Posterior vena cava (tissue), 2 donors: ENCODE measurements around the gene POC1B. TPM values are rescaled to one million over a fixed set of nuclear protein-coding genes. Genes with fewer than 3 reads are reported as not detected.
A peak's percentile ranks its signal among the peaks of the same experiment; 100 is the strongest.

Experiments used
- DNase-seq: peaks from one replicate; pipeline ENCODE4 v3.0.0-alpha.2; 2020; ENCODE audit warnings: low spot score
- intact Hi-C, 2 donors: fragments of 100-400 bp; cut with DNase I; formaldehyde crosslinking; loops; one replicate each; pipeline versions ENCODE4 v1.14.1 to v1.14.2; 2022 to 2023
- total RNA-seq, 2 donors: library from RNA; stranded (reverse); fragmentation: NEBNext Ultra II Directional; extraction: Animal tissue kit (Norgen Biotek cat#: 25700); gene quantifications; one replicate each; pipeline ENCODE4 v1.2.1, GENCODE V29; 2021
- donor health status: DM: yes; HTN: yes; CAD: no.
- donor health status: DM: yes; HTN: yes; CAD: no.

The POC1B gene
- total RNA-seq, 2 donors from 2014 or later: 12.3 to 22.1 TPM

- intact Hi-C loops: loop anchor here in 1 of 2 donors (10.0 kb wide), 2 partner anchors 562 to 1392 kb away; no protein-coding TSS in a partner anchor
- DNase-seq: no peak
These were observed 17.2 kb upstream of the POC1B start for GRCh38 chr12:89542912-89543592.

- intact Hi-C loops: loop anchor here in 1 of 2 donors (10.0 kb wide), 2 partner anchors 563 to 1393 kb away; no protein-coding TSS in a partner anchor
- DNase-seq: no peak
These were observed 16.4 kb upstream of the POC1B start for GRCh38 chr12:89542236-89542635.

DNA sequence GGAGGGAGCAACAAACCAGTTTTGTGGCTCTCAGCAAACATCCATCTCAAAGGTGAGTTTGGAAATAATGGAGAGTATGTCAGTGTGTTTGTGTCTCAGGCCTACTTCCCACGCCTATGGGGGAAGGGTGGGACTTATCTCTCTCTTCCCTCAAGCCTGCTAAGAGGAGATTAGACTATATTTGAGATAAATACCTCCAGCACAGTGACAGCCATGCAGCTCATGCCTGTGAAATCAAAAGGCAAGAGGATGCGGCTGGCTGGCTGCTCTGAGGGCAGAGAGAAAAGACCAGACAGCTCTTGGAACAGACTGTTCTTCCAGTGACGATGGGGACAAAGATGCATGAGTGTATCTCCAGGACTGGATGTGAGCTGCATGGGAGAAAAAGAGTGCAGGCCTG lies 14.7 kb upstream of the POC1B start:
- DNase-seq: no peak
- intact Hi-C loops: loop anchor here in 1 of 2 donors (10.0 kb wide), 2 partner anchors 564 to 1394 kb away; no protein-coding TSS in a partner anchor

DNA sequence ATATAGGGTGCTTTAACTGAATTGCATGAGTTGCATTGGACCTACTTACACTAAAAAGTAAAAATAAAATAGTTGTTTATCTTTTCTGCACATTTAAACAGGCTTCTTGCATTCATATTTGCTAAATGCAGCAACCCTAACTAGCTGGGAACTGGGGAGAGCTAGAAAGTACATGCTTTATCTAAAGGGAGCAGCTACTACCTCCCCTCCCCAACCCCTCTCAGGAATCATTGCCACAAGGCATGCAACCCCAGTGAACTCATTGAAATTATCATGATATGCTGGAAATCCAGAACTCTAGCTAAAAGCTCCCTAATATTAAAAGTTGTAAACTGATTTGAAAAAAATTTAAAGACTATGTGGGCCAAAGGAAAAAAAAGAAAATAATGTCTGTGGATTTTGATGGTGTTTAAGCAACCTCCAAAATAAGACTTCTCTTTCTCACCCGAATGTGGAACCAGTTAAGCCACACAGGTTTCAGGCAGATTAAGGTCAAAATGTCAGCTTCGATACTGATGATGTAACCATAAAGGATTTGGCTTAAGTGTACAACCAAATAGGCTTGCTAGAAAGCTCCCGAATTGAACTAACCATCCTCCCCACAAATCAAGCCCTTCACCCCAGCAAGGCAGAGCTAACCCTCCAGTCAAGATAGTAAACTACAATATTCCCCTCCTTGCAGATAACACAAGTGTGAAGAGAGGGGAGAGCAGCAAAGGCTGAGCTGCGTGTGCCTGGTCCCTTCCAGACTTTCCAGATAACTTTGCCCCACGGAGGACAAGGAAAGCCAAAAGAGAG lies 13.8 kb upstream of the POC1B start:
- intact Hi-C loops: loop anchor here in 1 of 2 donors (10.0 kb wide), 2 partner anchors 565 to 1395 kb away; no protein-coding TSS in a partner anchor
- DNase-seq: no peak

DNA sequence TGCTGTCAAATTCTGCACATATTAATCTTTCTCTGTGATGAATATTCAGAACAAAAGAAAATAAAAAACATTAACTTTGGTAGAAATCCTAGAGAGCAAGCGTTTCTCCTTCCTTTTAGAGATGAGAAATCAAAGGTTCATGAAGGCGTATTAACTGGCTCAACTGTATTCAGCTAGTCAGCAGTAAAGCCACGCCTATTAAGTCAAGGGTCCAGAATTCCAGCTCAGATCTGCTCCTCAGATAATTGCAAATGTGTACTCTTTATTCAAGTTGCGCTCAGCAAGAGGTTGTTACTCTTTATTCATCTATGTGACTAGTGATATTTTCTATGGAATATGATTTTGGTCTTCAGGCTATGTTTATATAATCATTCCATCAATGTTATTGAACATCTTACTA lies 13.1 kb upstream of the POC1B start:
- intact Hi-C loops: no loop called here
- DNase-seq: no peak

DNA sequence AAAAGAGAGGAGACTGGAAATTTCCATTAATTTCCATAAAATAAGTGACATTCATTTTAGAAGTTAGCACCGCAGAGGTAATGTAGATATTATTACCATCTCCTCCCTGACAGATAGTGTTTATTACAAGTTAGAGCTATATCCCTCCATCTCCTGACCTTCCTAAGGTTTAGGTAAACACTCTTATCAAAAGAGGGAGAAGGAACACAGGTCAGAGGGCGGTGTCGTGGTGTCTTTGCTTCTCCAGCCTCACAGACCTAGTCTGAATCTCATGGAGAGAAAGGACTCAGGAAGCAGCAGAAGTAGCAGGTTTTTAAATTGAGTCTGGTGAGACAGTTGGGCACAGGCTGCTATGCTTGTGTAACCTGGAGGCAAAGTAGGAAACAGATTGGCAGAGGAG lies 11.5 kb upstream of the POC1B start:
- DNase-seq: no peak
- intact Hi-C loops: no loop called here

- DNase-seq: no peak
- intact Hi-C loops: loop anchor here (5.0 to 10.0 kb wide), 5 partner anchors 55 to 1828 kb away; no protein-coding TSS in a partner anchor
These were observed 3.9 kb upstream of the POC1B start for GRCh38 chr12:89529738-89530137.

DNA sequence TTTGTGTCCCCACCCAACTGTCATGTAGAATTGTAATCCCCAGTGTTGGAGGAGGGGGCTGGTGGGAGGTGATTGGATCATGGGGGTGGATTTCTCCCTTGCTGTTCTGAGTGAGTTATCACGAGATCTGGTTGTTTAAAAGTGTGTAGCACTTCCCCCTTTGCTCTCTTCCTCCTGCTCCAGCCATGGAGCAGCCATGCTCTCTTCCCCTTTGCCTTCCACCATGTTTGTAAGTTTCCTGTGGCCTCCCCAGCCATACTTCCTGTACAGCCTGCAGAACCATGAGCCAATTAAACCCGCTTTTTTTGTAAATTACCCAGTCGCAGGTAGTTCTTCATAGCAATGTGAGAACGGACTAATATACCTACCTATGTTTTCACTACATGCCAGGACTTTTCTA lies 2.6 kb upstream of the POC1B start:
- no peak for DNase-seq
- intact Hi-C loops: loop anchor here (5.0 to 10.0 kb wide), 4 partner anchors 54 to 511 kb away; no protein-coding TSS in a partner anchor

- DNase-seq: peak; percentile 85
- intact Hi-C loops: loop anchor here (5.0 to 10.0 kb wide), 4 partner anchors 51 to 508 kb away; no protein-coding TSS in a partner anchor
These were observed 483 bp downstream of the POC1B start for GRCh38 chr12:89525305-89525823.

DNA sequence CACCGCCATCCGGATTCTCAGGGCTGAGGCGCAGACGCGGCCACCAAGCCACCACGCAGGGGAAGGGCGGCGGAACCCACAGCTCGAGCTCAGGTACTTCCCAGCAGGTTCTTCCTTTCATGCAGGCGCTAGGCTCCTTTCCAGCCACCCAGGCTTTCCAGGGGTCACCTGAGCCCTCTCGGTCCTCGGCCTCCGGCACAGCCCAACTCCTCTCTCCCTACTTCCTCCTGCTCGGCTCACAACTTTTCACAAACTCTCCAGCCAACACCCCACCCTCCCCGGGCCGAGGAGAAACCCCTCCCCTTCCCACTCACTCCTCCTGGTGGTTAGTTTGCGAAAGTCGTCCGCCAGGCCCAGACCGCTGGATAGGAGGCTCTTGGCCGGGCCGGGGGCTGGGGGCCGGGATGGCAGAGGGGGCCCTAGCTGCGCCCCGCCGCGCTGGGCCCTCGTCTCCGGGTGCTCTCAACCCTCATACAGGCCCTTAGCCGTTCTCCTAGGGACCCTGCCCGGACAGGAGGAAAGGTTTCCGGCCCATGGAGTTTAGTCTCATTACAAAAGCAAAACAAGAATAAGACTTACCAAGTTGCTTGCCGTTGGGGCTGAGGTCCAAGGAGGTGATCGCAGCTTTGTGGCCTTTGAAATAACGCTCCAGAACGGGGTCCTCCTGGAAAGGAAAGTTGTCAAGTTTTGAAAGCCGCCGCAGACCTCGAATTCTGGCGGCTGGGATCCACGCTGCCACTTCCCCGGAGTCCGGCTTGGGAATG lies 1.1 kb downstream of the POC1B start, which contains the start of gene GALNT4:
GALNT4 (minus strand) TSS at position 256 of the 764 bp plus-strand sequence; CDS start at position 9, 247 bp downstream.
- peak; percentile 96 for DNase-seq
- intact Hi-C loops: loop anchor here (5.0 to 10.0 kb wide), 5 partner anchors 50 to 507 kb away; partner anchors contain the start of gene DUSP6 (in 1 of the 2)

GRCh38 chr12:89523843-89524540 lies 1.9 kb downstream of the POC1B start:
- no peak for DNase-seq
- intact Hi-C loops: loop anchor here (5.0 to 10.0 kb wide), 3 partner anchors 49 to 499 kb away; partner anchors contain the start of gene DUSP6 (in 1 of the 2)

- intact Hi-C loops: loop anchor here (5.0 to 10.0 kb wide), 3 partner anchors 49 to 499 kb away; partner anchors contain the start of gene DUSP6 (in 1 of the 2)
- no peak for DNase-seq
These were observed 2.5 kb downstream of the POC1B start for GRCh38 chr12:89523393-89523792.

DNA sequence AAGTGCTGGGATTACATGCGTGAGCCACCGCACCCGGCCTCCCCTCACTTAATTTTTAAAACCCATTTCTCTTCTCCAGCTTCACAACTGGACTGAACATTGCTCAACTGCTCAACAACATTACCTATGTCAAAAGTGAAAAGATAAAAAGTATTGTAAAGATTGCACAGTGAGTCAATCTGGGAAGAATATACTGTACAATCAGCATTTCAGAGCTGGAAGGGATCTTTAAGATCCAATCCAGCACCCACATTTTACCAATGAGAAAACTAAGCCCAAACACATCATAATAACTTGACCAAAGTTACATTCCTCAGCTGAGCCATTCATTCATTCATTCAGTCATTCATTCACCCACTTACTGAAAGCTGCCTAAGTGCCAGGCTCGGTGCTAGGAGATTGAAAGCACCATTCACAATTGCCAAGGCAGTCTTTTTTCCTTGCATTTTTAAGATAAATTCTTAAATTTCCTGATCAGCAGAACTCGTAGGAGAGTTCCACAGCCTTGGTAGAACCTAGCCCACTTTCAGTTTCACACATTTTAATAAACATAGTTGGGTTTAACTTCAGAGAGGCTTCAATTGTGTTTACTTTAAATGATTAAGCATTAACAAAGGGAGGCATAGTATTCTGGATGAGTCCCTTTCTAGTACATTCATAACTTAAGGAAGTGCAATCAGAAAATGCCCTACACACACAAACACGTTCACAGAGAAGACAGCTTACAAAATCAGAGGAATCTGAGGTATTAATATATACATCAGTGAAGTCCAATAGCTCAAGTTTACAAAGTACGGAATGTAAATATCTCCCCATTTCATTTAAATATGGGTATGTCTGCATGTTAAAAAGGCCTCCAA lies 4.3 kb downstream of the POC1B start:
- intact Hi-C loops: loop anchor here (5.0 to 10.0 kb wide), 3 partner anchors 47 to 497 kb away; partner anchors contain the start of gene DUSP6 (in 1 of the 2)
- DNase-seq: no peak

- DNase-seq: no peak
- intact Hi-C loops: no loop called here
These were observed 8.1 kb downstream of the POC1B start for GRCh38 chr12:89517720-89518119.

GRCh38 chr12:89516633-89517032 lies 9.2 kb downstream of the POC1B start:
- no peak for DNase-seq
- intact Hi-C loops: no loop called here

- no peak for DNase-seq
- intact Hi-C loops: no loop called here
These were observed 11.1 kb downstream of the POC1B start for GRCh38 chr12:89514751-89515150.

GRCh38 chr12:89513544-89513943 lies 12.3 kb downstream of the POC1B start:
- intact Hi-C loops: no loop called here
- no peak for DNase-seq
